ENCODE data around the gene THTPA. TPM values are rescaled to one million over a fixed set of nuclear protein-coding genes. Genes with fewer than 3 reads are reported as not detected.
"Not testable (repeated sequence)": the region's sequence is repeated elsewhere in the genome, so short reads cannot be mapped to it uniquely, and the experiment has no call there.

Gene THTPA
- total RNA-seq, 1 experiment from 2014 or later, result 9.0 TPM

DNA sequence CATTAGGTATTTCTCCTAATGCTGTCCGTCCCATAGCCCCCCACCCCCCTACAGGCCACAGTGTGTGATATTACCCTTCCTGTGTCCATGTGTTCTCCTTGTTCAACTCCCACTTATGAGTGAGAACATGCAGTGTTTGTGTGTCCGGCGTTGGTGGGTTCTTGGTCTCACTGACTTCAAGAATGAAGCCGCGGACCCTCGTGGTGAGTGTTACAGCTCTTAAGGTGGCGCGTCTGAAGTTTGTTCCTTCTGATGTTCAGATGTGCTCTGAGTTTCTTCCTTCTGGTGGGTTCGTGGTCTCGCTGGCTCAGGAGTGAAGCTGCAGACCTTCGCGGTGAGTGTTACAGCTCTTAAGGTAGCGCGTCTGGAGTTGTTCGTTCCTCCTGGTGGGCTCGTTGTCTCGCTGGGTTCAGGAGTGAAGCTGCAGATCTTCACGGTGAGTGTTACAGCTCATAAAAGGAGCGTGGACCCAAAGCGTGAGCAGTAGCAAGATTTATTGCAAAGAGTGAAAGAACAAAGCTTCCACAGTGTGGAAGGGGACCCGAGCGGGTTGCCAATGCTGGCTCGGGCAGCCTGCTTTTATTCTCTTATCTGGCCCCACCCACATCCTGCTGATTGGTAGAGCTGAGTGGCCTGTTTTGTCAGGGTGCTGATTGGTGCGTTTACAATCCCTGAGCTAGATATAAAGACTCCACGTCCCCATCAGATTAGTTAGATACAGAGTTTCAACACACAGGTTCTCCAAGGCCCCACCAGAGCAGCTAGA, 27.9 kb downstream of the THTPA start:
- DNase-seq (ENCODE audit: low read depth), result not testable (repeated sequence)

DNA sequence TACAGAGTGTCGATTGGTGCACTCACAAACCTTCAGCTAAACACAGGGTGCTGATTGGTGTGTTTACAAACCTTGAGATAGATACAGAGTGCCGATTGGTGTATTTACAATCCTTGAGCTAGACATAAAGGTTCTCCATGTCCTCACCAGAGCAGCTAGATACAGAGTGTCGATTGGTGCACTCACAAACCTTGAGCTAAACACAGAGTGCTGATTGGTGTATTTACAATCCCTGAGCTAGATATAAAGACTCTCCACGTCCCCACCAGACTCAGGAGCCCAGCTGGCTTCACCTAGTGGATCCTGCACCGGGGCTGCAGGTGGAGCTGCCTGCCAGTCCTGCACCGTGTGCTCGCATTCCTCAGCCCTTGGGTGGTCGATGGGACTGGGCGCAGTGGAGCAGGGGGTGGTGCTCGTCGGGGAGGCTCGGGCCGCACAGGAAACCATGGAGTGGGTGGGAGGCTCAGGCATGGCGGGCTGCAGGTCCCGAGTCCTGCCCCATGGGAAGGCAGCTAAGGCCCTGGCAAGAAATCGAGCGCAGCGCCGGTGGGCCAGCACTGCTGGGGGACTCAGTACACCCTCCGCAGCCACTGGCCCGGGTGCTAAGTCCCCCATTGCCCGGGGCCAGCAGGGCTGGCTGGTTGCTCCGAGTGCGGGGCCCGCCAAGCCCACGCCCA, 28.6 kb downstream of the THTPA start:
- not testable (repeated sequence) for DNase-seq (ENCODE audit: low read depth)

DNA sequence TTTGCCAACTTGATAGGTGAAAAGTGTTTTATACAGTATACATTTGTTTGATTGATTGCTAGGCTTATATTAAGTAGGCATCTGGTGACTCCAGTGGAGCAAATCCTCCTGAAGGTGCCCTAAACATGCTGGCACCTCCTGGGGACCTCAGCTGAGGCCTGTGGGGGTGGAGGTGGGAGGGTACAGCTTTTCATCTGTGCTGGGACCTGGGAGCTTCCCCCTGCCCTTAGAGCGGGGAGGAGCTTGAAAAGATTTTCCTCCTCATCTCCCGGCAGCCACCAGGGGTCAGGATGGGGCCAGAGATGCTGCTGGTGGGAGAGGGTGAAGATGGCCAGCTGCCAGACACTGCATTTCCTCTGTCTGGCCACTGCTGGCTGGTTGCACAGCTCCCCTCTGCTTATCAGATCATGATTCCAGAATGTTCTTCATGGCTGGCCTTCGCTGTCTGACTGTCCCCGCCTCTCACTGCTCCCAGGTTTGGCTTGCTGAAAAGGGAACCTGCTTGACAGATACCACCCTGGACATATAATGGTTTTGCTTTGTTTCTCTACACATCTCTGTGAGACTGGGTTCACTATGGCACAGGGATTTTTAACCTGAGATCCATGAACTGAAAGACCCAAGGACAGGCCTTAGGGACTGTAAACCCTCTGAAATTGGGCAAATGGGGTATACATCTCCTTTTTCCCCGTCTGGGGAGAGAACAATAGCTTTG, 33.0 kb downstream of the THTPA start:
- DNase-seq (ENCODE audit: low read depth), result peak; percentile 95

DNA sequence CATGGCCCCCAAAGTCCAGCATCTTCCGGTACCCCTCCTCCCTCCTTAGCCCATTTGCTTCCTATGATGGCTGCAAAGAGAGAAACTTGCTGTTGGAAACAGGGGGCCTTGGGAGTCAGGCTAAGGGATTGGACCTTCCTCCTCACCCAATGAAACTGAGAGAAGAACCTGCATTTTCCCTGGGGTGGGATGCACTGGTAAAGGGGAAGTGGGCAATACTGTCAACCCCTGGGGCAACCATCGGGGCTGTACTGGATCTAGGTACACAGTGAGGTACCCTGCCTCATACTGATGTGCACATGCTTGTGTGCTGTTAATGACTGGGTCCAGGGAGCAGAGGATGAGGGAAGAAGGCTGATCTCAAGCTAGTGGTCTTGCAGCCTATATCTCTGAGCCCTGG, 33.5 kb downstream of the THTPA start:
- DNase-seq (ENCODE audit: low read depth), result no peak

DNA sequence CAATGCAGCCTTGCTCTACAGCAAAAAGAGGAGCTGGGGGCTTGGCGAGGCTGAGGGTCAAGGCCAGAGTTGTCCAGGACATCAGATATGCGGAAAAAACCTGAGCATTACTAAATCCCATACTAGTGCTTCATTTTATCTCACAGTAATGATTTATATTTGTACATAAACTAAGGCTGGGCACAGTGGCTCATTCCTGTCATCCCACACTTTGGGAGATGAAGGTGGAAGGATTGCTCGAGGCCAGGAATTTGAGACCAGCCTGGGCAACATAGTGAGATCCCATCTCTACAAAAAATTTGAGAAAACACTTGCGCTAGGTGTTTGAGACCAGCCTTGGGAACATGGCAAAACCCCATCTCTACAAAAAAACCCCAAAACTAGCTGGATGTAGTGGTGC, 34.1 kb downstream of the THTPA start:
- DNase-seq (ENCODE audit: low read depth), result no peak

DNA sequence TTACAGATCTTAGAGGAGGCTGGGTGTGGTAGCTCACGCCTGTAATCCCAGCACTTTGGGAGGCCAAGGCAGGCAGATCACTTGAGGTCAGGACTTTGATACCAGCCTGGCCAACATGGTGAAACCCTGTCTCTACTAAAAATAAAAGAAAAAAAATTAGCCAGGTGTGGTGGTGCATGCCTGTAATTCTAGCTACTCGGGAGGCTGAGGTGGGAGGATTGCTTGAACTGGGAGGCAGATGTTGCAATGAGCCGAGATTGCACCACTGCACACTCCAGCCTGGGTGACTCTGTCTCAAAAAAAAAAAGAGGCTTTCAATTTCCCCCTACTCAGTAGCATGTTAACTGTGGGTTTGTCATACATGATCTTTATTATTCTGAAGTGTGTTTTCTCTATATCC, 38.1 kb downstream of the THTPA start:
- DNase-seq (ENCODE audit: low read depth), result not testable (repeated sequence)

DNA sequence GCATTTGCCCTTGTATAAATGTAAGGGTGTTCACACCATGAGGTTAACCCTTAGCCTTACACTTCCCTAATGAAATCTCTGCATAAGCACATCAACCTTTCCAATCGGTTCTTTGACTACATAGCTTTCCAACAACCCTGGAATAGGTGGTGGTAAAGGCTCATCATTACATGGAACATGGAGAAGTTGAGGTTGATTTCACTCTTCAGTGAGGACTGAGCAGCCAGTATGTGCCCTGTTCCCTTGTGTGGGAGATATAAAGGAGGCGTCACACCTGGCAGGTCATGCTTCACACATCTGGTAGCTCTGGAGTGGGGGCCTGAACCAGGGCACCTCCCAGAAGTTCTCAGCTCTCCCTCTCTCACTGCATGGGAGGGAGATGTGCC, 44.2 kb downstream of the THTPA start:
- no peak for DNase-seq (ENCODE audit: low read depth)

DNA sequence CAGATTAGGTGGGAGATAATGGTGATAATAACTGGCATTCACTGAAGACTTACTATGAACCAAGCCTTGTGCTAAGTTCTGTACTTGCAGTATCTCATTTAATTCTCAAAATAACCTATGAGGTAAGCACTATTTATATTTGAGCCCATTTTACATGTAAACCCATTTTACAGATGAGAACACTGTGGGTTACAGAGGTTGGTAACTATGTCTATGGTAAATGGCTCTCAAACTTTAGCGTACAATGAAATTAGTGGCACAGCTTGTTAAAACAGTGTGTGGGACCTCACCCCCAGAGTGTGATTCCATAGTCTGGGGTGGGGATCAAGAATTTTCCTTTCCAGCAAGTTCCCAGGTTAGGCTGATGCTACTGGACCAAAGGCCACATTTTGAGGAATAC, 44.7 kb downstream of the THTPA start:
- DNase-seq (ENCODE audit: low read depth), result no peak

DNA sequence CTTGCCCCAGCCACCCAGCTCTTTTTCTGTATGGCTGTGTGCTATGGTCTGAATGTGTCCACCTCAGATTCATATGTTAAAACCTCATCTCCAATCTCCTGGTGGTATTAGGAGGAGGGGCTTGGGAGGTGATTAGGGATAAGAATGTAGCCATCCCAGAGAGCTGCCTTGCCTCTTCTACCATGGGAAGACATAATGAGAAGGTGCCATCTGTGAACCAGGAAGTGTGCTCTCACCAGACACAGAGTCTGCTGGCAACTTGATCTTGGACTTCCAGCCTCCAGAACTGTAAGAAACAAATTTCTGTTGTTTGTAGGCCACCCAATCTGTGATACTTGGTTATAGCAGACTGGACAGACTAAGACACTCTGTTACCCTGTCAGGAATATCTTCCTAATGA, 45.4 kb downstream of the THTPA start:
- no peak for DNase-seq (ENCODE audit: low read depth)

DNA sequence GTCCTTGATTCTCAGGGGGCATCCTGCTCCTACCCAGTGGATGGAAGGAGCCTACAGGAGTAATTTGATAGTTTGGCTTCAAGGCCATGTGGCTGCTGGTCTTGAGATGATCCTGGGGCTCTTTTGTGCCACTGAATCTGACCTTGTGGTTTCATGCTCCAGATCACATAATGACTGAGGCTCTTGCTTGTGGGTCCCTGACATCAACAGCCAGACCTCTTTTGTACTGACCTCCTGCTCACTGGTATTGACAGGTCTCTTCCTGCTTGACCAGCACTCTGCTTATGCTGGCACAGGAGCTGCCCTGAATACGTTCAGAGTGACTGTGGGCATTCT, 45.7 kb downstream of the THTPA start:
- no peak for DNase-seq (ENCODE audit: low read depth)

DNA sequence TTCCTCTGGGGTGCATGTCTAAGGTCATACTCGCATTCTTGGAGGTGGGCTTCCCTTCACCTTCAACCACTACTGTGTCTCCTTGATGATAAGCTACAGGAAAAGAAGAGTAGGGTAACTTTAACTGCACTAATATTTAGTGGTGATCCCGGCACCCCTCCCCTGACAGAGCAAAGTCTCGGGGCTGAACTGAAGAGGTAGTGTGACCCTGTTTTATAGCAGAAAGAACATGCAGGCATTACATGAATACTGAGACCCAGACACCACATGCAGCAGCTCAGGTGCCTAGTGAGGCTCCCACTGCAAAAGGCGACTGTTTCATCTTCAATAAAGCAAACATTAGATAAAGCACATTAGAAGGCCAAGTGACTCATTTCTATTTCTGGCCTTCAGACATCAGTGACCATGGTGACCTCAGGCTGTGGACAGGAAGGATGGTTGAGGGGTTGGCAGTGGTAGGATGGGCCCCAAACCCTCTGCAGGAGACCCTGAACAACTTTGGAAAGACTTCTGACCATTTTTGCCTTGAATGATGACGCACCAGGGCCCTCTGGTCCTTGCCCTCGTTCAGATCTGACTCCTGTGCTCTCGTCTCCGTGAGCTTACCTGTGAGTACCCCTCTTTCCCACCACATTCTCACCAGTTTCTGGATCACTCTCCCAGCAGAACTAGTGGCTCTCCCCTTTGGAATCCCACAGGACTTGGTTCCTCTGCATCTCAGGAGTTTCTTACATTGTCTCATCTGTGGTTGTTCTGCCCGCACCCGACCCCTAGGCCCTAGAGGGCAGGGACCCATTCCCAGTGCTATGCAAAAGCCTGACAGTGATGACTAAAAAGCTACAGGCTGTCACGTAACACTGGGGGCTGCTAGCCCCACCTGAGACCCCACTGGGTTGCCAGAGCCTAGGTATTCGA, 46.4 kb downstream of the THTPA start:
- DNase-seq (ENCODE audit: low read depth), result no peak

DNA sequence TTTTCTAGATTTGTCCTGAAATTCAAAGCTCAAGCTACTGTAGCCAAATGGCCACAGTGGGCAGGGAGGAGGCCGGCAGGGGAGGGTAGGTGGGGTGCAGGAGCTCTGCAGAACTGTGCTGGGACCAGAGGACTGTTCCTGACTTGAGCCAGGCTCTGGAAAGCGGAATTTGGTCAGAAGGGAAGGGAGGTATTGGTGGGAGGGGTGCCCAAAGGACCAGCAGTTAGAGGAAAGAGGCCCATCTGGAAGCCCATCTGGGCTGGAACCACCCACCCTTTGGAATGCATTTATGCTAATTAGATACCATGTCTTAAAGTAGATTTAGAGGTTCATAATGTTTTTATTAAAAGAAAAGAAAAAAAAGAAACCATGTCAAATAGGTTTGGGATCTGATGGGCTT, 47.0 kb downstream of the THTPA start:
- DNase-seq (ENCODE audit: low read depth), result no peak

DNA sequence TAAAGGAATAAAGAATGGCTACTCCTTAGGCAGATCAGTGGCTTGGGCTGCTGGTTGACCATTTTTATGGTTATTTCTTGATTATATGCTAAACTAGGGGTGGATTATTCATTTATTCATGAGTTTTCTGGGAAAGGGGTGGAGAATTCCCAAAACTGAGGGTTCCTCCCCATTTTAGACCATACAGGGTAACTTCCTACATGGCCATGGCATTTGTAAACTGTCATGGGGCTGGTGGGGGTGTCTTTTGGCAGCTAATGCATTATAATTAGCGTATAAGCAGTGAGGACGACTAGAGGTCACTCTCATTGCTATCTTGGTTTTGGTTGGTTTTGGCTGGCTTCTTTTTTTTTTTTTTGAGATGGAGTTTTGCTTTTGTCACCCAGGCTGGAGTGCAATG, 48.1 kb downstream of the THTPA start:
- no peak for DNase-seq (ENCODE audit: low read depth)

DNA sequence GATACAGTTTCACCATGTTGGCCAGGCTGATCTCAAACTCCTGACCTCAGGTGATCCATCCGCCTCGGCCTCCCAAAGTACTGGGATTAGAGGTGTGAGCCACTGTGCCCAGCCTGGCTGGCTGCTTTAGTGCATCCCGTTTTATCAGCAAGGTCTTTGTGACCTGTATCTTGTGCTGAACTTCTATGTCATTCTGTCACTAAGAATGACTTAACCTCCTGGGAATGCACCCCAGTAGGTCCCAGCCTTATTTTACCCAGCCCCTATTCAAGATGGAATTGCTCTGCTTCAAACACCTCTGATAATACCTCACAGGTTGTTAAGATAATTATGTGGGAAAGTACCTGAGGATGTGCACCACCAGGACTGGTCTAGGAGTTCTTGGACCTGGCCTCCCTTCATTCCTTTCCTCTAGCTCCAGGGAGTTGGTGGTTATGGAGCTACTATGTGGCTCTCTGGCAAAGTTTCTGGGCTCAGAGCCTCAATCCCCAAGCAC, 48.7 kb downstream of the THTPA start:
- DNase-seq (ENCODE audit: low read depth), result no peak

DNA sequence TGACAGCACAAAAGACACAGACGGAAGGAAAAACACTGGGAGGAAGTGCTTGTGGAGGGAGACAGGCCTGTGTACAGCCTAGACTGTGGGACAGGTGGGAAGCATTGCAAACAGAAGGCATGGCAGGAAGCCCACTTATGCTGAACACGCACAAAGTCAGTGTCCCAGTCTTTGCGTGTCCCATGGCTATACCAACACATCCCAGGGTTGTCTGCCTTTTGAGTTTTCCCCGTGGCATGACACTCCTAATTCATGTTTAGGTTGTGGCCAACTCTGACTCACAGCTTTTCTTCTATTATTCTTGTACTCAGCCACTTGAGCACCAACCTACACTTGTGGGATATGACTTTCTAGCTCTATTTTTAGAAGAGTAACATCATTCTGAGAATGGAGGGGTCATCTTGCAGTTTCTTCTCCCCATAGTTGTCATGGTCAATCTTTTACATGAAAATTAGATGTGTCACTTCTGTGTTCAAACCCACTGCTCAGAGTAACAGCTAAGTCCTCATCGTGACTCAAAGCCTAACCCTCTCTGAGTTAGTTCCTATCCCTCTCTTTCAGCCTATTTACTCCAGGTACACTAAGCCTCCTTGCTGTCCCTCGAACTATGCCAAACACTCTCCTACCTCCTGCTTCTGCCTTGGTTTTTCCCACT, 50.0 kb downstream of the THTPA start:
- DNase-seq (ENCODE audit: low read depth), result peak; percentile 68

DNA sequence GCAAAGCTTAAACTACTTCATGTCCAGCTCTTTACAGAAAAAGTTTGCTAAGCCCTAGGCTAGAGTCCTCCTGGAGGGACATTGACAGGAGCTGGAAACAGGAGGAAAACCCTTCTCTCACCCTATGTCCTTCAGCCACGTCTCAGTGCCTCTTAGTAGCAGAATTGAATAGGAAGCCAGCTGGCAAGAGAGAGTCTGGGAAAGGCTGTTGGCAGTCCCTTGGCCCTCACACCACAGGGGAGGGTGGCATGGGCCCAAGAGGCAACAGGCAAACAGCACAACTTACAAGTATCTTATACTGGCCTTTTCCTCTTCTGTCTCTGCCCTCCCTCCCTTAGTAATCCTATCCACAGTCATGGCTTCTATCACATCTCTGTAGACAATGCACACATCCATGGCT, 52.4 kb downstream of the THTPA start:
- DNase-seq (ENCODE audit: low read depth), result no peak

DNA sequence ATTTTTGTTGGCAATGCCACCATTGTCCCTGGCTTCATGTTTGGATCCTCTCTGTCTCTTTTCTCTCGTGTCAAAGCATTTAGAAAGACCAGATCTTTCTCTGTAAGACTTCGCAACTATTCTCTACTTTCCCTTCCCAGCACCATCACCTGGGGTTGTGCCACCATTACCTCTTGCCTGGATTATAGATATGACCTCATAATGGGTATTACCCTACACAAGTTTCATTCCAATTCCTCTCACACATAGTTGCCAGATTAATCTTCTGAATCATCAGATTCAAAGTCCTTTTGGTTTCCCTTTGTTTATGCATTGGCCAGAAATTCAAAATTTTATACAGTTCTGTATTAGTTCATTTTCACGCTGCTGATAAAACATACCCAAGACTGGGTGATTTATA, 52.9 kb downstream of the THTPA start:
- no peak for DNase-seq (ENCODE audit: low read depth)

DNA sequence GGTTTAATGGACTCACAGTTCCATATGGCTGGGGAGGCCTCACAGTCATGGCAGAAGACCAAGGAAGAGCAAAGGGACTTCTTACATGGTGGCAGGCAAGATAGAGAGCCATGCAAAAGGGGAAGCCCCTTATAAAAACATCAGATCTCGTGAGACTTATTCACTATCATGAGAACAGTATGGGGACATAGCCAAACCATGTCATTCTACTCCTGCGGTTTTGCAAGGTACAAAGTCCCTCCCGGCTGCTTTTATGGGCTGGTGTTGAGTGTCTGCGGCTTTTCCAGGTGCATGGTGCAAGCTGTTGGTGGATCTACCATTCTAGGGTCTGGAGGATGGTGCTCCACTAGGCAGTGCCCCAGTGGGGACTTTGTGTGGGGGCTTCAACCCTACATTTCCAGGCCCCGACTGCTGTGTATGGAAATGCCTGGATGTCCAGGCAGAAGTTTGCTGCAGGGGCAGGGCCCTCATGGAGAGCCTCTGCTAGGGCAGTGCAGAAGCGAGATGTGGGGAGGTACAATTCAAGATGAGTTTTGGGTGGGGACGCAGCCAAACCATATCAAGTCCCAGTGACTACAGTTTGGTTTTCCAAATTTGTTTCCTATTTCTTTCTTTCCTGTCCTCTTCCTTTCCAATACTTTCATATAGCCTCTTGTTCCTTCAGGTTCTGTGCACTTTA, 53.5 kb downstream of the THTPA start:
- not testable (repeated sequence) for DNase-seq (ENCODE audit: low read depth)

All from Daoy (cell line).